Fibroblast of skin of scalp (primary cell): Measurements from ENCODE around the gene ASB15.

Experiments used
- DNase-seq: peaks from one replicate; pipeline ENCODE4 v3.0.0-alpha.2; 2013

ASB15 gene

DNA sequence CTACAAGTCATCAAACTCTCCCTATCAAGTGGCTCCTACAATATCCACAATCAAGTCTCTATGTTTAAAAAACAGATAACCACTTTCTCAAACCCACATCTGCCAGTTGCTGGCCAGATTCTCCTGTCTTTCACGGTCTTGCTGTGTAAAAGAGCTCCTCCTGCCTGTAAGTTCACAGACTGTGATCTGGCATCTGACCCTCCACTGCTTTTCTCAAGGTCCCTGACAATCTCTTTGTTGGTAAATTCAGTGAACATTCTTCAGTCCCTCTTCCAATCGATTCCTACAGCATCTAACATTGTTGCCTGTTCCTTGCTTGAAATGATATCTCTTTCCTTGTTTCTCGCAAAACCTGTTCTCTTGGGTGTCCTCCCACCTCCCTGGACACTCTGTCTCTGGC is 35.6 kb downstream of the ASB15 start:
- DNase-seq = no peak

DNA sequence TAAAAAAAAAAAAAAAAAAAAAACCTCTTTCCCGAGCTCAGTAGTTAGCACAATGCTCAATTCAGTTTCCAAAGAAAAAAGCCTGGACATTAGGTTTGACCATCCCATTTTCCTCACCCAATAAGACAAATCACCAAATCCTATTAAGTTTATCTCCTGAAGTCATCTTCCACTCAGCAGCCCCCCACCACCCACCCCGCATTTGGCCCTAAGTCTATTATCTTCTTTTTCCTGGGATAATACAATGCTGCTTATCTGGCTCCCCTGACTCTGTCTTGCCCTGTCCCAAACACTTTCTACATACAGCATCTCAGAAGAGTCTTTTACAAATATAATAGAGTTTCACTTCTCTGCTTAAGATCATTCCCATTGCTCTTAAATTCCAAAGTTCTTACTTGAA is 36.3 kb downstream of the ASB15 start:
- no peak for DNase-seq

DNA sequence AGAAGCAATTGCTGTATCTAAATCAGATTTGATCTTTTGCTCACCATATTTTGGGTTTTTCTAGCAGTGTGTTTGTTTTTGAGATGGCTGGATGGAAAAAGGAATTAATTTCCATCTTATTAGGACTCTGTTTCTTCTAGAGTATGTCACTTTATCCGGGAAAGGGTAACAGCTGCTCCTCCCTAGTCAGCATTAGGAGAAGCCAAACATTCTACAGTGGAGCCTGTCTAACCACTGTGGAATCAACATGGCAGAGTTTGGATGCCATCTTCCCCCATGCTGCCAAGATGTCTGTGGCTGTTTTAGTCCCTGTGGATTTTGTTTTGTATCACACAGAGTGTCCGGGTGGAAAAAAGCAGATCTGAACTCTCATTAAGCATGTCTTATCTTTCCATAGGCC is 38.0 kb downstream of the ASB15 start:
- DNase-seq = no peak

DNA sequence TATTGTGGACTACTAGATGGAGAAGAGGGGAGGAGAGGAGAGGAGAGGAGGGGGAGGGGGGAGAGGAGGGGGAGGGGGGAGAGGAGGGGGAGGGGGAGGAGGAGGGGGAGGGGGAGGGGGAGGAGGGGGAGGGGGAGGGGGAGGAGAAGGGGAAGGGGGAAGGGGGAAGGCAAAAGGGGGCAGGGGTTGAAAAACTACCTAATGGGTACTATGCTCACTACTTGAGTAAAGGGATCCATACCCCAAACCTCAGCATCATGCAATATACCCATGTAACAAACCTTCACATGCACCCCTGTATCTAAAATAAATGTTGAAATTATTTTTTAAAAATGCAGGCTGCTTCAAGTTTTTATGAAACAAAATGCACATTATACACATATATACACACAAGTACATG is 39.0 kb downstream of the ASB15 start:
- no peak for DNase-seq

DNA sequence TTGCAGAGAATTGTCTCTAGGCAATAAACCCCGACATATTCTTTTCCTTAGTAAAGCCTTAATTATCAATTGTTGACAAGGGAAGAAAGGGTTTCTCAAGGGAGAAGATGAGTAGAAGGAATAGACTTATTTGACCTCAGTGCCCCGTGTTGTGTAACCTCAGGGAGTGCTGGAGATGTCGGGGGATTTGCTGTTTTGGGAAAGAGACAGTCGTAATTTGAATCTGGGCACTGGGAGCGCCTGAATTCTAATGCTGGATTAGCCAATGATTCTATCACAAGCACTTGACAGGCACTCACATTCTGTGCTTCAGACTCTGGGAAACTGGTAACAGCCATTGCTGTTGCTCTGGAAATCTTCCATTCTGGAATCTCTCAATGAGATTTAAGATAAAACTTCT is 40.3 kb downstream of the ASB15 start:
- no peak for DNase-seq

DNA sequence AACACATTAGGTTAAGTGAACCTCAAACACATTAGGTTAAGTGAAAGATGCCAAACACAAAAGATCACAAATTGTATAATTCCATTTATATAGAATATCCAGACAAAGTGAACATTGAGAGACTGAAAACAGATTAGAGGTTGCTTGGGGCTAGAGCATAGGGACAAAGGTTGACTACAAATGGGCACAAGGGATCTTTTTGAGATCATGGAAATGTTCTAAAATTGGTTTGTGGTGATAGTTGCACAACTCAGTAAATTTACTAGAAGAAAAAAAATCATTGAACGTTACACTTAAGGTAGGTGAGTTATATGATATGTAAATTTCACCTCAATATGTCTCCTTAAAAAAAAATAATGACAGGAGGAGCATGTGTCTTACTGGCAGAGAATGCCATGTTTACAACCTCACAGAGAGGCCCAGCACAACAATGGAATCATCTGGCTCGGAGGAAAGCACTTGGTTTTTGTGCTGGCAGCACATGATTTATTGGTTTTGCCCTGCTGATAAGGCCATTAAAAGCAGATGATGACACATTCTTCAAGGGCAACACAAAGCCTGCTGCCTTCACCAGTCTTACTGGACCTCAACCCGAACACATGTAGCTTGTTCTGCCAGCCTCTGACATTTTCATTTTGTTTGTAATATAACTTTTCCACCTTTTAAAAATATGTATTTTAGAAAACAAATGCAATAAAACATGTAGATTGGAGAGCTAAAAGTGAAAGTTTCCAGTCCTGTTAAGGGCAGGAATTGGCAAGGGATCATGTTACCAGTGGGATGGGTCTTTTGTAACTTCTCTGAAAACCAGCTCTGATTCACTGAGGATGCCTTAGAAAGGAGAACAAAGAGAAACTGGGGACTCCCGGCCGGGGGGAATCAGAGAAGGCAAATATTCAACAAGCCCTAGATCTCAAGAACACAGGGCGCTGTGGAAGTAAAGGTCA is 42.1 kb downstream of the ASB15 start:
- peak; percentile 50 for DNase-seq

DNA sequence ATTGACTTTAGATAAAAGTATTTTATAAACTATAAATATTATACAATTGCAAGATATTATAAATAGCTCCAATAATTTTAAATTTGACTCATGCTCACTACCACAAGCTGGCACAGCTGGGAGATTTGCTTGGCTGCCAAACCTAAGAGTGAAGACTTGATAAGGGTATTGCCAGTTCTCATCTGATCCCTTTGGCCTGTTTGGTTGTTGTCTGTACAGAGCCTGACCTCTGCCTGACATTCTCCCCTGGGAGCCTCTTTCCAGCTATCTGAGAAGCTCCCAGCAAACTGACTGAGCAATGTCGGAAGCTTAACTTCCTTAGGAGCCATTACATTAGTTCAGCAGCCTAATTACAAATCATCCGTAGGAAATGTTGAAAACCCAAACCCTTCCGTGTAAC is 43.9 kb downstream of the ASB15 start:
- no peak for DNase-seq

DNA sequence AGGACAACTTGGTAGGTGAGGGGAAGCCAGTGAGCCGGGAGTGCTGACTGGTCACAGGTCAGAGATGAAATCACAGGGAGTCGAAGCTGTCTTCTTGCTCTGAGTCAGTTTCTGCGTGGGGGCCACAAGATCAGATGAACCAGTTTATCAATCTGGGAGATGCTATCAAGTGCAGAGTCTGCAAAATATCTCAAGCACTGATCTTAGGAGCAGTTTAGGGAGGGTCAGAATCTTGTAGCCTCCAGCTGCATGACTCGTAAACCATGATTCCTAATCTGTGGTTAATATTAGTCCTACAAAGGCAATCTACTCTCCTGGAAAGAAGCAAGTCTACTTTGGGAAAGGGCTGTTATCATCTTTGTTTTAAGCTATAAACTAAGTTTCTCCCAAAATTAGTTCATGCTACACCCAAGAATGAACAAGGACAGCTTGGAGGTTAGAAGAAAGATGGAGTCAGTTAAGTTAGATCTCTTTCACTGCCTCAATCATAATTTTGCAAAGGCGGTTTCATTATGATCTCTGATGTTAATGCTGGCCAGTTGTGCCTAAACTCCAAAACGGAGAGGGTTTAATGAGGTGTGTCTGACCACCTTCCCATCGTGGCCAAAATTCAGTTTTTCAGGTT is 45.6 kb downstream of the ASB15 start:
- no peak for DNase-seq

DNA sequence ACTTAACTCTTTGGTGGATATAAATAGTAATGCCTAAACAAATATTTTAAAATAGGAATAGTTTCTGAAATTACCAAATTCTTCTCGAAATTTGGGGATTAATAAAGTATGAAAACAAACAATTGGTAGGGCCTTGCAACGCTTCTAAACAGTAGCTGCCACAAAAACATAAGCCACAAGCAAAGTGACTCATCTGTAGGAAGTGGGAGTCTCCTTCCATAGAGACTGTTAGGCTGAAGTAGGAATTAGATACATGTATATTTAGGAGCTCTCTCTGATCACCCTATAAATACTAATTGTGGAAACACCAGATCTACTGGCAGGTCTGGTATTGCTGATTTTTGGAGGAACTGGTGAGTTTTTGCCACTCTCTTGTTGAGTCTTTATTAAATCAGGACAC is 48.3 kb downstream of the ASB15 start:
- no peak for DNase-seq

DNA sequence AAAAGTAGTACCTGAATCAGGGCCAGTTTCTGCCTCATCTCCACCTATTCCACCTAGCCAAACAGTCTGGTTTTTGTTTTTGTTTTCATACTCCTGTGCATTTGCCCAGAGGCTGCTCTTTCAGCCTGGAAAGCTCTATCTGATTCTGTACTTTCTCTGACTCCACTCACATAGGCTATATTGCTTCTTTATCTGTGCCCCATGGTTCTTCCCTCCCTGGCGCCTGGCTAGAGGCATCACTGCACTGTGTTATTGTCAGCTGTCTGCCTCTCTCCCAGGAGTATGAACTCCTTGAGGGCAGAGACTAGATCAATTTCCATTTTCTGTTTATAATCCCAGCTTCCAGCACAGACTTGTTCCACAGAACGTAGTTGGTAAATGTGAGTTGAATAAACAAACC is 49.0 kb downstream of the ASB15 start:
- DNase-seq = no peak

DNA sequence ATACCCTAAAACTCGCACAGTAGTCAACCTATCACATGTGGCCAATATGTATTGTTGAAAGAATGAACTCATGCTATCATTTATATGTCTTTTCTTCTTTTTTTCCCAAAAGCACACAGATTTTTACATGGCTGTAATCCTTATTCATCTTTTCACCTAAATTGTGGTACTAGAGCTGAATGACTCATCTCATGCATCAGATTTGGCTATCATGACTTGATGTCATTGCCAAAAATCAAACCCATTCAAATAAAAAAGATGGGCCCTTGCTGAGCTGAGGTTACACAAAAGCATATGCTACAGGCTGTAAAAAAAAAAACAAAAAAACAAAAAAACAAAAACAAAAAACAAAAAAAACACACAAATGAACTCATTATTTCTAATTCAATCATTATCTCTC is 50.8 kb downstream of the ASB15 start:
- DNase-seq = no peak

DNA sequence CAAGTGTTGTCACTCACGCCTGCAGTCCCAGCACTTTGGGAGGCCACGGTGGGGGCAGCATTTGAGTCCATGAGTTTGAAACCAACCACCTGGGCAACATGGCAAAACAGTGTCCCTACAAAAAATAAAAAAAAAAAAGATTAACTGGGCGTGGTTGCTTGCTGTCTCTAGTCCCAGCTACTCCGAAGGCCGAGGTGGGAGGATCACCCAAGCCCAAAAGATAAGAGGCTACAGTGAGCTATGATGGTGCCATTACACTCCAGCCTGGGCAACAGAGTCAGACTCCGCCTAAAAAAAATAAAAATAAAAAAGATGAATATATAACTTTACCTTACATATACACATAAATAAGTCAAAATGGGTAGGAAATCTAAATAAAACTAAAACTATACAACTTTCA is 51.5 kb downstream of the ASB15 start:
- no peak for DNase-seq

DNA sequence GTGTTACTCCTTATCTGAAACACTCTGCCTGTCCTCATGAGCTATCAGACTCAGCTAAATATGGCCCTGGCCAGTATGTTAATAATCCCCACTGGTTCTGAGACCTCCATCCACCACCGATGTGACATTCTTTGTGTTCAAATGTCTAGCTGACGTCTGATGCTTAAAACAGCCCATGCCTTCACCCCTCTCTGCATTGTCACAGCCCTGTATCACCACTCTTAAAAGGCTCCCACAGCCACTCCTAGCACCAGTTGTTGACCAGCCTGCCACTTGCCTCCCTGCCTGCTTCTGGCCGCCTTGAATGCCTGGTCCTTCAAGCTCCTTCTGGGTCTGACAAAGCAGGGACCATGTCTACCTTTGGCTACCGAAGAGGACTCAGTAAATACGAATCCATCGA is 54.0 kb downstream of the ASB15 start, which contains the start of gene LMOD2:
LMOD2 (plus strand) TSS at position 253 of the 400 bp plus-strand sequence; CDS start at position 351, 98 bp downstream.
- DNase-seq = no peak

DNA sequence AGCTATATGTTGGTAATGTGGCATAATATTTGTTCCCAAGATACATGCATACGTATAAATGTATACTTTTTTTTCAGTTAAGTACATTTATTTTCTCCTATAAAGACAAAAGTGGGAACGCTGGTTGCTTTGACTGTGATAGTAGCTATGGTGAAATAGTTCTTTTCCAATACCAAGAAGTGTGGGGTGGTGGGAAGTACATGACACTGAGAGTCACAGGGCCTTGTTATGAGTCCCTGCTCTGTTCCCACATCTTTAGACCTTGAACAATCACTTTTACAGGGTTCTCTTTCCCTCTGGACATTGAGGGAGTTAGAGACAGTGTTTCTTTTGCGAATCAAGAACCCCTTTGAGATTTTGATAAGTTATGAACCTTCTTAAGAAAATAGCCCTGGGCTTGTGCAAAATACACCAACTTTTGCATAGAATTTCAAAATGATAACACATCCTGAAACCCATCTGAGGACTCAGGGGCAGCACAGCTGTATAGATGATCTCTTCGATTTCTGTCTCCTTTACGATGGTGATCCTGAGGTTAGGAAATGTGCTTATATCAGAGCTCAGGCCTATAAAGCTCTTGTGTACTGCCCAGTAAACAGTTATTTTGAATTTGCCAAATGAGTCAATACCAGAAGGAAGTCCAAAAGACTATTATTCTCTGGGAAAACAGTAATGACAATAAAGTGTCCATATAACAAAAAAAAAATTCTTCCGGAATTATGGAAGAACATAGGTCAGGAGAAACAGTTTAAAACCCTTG is 55.1 kb downstream of the ASB15 start:
- DNase-seq = no peak

DNA sequence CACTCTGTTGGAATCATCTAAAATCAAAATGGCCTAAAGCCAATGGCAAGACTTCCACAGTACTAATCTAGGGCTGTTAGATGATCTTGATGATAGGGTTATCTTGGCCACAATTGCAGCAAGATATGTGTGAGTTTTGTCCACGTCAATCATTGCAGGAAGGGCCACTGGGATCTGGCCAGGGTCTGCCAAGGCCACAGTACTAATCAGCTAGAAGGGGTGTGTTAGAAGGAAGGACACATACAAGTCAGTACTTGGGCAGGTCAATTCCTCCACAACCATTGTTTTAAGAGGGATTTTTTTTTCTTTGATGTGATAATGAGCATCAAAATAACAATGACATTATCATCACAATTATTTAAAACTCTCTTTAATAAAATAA is 55.7 kb downstream of the ASB15 start:
- no peak for DNase-seq

DNA sequence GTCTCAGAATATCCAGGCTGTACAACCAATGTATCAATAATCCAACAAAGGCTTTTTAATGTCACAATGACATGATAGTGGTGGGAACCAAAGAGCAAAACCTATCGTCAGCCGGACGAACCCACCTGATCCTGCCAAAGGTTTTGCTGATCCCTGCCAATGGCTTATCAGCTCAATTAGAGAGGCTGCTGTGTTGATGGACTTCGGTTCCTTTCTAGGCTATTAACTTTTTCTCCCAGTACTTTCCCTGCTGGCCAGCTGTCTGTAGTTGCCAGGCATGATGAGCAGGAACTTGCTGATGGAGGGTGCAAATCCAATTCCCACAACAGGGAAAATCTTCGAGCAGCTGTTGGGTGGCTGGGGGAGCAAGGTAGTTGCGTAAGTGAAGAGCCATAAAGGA is 56.4 kb downstream of the ASB15 start:
- DNase-seq = no peak

DNA sequence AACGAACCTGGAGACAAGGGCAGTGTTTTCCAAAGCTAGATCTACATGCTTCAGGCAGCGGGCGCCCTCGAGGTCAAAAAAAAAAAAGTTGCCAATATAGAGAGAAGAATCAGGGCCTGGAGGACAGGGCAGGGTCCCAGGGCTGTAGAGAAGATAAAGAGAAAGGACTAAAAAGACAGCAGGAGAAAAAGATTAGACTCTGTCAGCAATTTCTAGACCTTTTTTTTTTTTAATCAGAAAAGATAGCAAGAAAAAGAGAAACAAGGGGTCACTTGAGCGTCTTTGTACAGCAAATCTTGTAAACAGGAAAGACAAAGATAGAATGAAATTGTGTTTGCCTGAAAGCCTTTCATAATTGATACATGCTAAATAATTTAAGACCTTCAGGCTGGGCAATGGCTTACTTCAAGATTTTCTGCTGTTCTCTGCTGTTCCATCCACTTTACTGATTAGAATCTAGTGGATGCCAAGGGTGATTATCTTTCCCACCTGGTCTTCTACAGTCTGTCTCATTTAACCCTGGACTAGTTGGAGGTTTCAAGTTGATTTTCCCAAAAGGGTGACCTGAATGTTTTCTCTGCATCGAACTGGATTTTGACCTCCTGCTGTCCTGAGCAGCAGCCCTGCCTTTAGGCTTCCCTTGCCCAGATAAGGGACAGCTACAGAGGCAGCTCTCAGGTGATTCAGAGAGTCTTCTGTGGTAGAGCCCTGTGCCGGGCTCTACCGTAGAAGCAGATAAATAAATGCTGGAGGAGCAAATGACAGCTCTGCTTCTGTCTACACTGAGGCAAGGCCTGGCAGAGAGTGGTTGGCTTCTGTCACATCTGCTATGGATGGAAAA is 59.1 kb downstream of the ASB15 start:
- DNase-seq = no peak

DNA sequence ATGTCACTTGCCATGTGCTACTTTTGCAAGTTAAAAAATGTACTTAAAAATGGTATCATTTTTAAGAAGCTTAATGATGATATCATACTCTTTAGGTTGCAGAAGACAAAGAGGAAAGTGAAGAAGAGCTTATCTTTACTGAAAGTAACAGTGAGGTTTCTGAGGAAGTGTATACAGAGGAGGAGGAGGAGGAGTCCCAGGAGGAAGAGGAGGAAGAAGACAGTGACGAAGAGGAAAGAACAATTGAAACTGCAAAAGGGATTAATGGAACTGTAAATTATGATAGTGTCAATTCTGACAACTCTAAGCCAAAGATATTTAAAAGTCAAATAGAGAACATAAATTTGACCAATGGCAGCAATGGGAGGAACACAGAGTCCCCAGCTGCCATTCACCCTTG is 60.1 kb downstream of the ASB15 start:
- no peak for DNase-seq

DNA sequence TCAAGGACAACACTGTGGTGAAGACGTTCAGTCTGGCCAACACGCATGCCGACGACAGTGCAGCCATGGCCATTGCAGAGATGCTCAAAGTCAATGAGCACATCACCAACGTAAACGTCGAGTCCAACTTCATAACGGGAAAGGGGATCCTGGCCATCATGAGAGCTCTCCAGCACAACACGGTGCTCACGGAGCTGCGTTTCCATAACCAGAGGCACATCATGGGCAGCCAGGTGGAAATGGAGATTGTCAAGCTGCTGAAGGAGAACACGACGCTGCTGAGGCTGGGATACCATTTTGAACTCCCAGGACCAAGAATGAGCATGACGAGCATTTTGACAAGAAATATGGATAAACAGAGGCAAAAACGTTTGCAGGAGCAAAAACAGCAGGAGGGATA is 60.7 kb downstream of the ASB15 start:
- no peak for DNase-seq

DNA sequence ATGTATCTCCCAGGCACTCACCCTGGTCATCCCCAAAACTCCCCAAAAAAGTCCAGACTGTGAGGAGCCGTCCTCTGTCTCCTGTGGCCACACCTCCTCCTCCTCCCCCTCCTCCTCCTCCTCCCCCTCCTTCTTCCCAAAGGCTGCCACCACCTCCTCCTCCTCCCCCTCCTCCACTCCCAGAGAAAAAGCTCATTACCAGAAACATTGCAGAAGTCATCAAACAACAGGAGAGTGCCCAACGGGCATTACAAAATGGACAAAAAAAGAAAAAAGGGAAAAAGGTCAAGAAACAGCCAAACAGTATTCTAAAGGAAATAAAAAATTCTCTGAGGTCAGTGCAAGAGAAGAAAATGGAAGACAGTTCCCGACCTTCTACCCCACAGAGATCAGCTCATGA is 61.1 kb downstream of the ASB15 start:
- no peak for DNase-seq

DNA sequence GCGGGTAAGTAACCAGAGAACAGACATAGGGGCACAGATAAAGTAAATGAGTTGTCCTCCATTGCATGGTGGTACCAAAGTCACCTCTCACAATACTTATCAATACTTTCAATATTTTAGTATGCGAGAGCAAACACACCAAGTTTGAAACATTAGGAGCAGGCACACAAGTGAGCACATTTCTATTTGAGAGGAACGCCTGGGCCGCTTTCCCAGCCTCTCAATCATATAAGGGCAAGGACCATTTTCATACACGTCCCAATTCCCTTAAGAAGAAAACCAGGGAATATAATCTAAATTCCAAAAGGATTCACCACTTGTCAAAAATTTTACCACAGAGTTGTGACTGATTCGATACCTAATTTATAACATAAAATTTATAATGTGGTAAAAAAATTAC is 61.6 kb downstream of the ASB15 start:
- DNase-seq = no peak

DNA sequence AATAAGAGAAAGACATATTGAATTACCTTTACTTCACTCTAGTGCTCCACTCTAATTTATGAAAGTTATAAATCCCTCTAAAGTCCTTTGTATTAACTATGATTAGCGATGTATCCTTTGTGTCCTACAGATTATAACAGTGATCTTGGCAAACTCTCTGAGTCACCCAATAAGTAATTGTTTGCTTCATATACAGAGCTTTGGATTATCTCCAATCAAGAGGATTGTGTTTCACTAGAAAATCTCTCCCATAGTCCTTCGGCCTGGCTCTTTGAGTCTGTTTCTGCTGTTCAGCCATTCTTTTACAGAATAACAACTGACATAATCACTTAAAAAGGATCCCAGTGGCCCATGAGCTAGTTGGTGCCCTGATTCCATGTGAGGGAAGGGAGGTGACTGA is 63.5 kb downstream of the ASB15 start:
- DNase-seq = no peak

DNA sequence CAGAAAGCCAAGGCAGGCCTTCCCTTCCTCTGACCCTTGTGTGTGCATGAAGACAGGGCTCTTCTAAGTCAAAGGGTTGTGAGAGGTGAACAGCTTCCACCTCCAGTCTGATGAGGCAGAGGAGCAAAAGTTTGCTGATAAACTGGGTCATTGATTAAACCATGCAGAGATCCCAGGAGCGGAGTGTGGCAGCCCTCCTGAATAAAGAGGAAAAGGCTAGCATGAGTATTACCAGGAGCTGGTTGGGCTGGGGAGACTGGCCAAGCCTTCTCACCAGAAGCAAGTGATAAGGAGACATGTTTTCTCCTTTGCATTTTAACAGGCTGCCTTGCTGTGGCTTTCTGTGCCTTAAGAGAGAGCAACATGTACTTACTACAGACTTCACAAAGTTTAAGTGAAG is 64.3 kb downstream of the ASB15 start:
- DNase-seq = no peak
